ENCODE measurements around the gene SHKBP1. TPM values are rescaled to one million over a fixed set of nuclear protein-coding genes. Genes with fewer than 3 reads are reported as not detected.
A peak's percentile ranks its signal among the peaks of the same experiment; 100 is the strongest.

SHKBP1 gene
- total RNA-seq, 1 donor from 2014 or later: 192 TPM

DNA sequence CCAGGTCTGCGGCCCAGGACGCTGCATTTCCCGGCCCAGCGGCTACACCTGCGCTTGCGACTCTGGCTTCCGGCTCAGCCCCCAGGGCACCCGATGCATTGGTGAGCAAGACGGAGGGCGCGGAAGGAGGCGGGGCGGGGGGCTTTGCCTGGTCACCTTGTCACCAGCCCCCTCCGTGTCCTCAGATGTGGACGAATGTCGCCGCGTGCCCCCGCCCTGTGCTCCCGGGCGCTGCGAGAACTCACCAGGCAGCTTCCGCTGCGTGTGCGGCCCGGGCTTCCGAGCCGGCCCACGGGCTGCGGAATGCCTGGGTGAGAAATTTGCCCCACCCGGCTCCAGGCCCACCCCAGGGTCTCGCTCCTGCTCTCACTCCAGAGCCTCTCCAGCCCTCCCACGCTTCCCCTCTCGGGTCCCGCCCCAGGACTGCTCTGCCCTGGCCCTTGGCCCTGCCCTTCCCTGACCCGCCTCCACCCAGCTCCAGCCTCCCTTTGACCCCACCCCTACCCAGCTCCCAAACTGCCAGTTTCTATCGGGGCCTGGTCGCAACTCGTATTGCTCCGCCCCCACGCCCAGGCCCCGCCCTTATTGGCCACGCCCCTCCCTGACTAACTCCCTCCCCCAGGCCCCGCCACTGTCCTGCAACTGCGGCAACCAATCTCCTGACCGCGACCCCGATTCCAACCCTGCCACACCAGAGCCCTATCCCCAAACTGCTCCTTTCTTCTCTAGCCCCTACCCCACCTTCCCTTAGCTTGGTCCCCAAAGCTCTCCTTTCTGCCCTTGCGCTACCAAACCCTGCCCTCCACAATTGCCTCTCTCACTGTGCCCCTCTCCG, 33.1 kb downstream of the SHKBP1 start:
- H3K4me3 ChIP-seq: peak overlapping the region; percentile 46 to 52
- H3K36me3 ChIP-seq: peaks cover 17 to 22% of the 10 kb centered on the region in 2 donors
- peak; percentile 44 to 95 for DNase-seq (ENCODE audit: low spot score in 2 of 2)
- intact Hi-C loops (cut with DNase I): loop anchor here (10.0 kb wide), 1 partner anchor 325 kb away; the partner anchor contains the start of gene AKT2
- TF ChIP-seq CTCF (IDR thresholded peaks at IDR 0.05): no peak
- H3K9me3 ChIP-seq: no peaks in the 10 kb centered on the region
- peaks cover 3 to 19% of the 10 kb centered on the region in 2 donors for H3K4me1 ChIP-seq
- H3K27ac ChIP-seq: peak overlapping the region; percentile 42 to 79
- H3K27me3 ChIP-seq: no peaks in the 10 kb centered on the region

DNA sequence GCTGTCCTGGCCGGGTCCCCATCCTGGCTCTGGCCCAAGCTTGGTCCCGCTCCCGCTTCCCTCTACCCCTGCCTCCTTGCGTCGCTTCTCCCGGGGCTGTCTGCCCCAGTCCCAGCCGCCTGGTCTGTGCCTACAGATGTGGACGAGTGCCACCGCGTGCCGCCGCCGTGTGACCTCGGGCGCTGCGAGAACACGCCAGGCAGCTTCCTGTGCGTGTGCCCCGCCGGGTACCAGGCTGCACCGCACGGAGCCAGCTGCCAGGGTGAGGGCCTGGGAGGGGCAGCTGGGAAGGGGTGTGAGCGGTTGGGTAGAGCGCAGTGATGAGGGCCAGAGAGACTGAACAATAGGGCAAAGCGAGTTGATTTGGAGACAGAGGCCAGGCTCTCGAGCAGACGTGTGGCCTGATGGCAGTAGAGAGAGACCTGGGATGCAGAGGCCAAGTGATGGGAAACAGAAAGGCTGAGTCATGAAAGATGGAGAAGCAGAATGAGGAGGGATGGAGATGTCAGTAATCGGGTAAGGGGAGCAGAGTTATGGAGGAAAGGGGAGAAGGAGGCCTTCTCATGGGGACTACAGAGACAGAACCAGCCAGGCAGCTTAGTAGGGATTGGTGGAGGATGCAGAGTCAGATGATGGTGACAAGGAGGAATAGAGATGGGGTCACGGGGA, 33.9 kb downstream of the SHKBP1 start:
- Histone ChIP-seq H3K27me3 (no peaks in the 10 kb centered on the region), H3K4me3 (peak overlapping the region; percentile 46 to 52), H3K36me3 (peaks cover 17 to 22% of the 10 kb centered on the region in 2 donors), H3K9me3 (no peaks in the 10 kb centered on the region), H3K4me1 (peaks cover 3 to 16% of the 10 kb centered on the region in 2 donors), H3K27ac (peak overlapping the region; percentile 42 to 79)
- peak in 1 of 2 donors; percentile 87 for DNase-seq (ENCODE audit: low spot score in 2 of 2)
- TF ChIP-seq CTCF (IDR thresholded peaks at IDR 0.05): no peak
- intact Hi-C loops (cut with DNase I): no loop called here

DNA sequence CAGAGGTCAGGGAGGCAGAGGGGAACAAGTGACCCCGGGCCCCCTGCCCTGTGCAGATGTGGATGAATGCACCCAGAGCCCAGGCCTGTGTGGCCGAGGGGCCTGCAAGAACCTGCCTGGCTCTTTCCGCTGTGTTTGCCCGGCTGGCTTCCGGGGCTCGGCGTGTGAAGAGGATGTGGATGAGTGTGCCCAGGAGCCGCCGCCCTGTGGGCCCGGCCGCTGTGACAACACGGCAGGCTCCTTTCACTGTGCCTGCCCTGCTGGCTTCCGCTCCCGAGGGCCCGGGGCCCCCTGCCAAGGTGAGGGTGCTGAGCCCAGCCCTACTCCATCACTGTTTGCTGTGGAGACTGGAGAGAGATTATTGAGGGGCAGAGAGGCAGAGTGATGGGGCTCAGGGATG, 34.4 kb downstream of the SHKBP1 start:
- peak overlapping the region; percentile 42 to 79 for H3K27ac ChIP-seq
- intact Hi-C loops (cut with DNase I): no loop called here
- H3K4me1 ChIP-seq: peaks cover 3 to 16% of the 10 kb centered on the region in 2 donors
- H3K27me3 ChIP-seq: no peaks in the 10 kb centered on the region
- no peak overlapping the region for H3K4me3 ChIP-seq
- H3K9me3 ChIP-seq: no peaks in the 10 kb centered on the region
- DNase-seq (ENCODE audit: low spot score in 2 of 2): peak in 1 of 2 donors; percentile 64
- no peak for TF ChIP-seq CTCF (IDR thresholded peaks at IDR 0.05)
- H3K36me3 ChIP-seq: peaks cover 17 to 26% of the 10 kb centered on the region in 2 donors

DNA sequence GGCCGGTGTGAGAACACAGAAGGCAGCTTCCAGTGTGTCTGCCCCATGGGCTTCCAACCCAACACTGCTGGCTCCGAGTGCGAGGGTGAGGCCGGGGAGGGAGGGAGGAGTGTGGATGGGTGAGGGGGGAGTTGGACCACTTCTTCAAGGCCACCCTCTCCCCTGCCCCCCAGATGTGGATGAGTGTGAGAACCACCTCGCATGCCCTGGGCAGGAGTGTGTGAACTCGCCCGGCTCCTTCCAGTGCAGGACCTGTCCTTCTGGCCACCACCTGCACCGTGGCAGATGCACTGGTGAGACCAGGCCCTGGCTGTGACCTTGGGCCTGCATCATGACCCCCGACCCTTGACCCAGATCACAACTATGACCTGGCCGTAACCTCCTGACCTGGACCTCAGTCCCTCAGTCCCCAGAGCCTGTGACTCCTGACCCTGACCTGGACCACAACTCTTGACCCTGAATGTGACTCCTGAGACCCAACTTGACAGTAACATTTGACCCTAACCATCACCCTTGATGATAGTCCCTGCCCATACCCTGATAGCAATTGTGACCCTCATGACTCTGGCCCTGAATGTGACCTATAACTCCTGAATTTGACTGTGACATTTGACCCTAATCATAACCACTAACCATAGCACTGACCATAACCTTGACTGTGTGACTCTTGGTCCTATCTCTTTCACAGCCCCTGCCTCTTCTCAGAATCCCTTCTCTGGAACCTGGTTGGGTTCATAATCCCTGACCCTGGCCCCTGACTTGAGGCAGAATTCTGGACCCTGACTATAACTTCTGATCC, 35.4 kb downstream of the SHKBP1 start:
- H3K27me3 ChIP-seq: no peaks in the 10 kb centered on the region
- H3K27ac ChIP-seq: peak overlapping the region in 1 of 2 donors; percentile 31
- no peak overlapping the region for H3K4me3 ChIP-seq
- H3K4me1 ChIP-seq: peaks cover 3 to 16% of the 10 kb centered on the region in 2 donors
- peaks cover 17 to 31% of the 10 kb centered on the region in 2 donors for H3K36me3 ChIP-seq
- DNase-seq (ENCODE audit: low spot score in 2 of 2): peak in 1 of 2 donors; percentile 62
- intact Hi-C loops (cut with DNase I): no loop called here
- TF ChIP-seq CTCF (IDR thresholded peaks at IDR 0.05): no peak
- no peaks in the 10 kb centered on the region for H3K9me3 ChIP-seq
